Regular cardiac myocyte (primary cell): ENCODE results near the gene PRRG1. TPM values are rescaled to one million over a fixed set of nuclear protein-coding genes. Genes with fewer than 3 reads are reported as not detected.

ENCODE experiments used
- total RNA-seq: library from RNA; depleted of rRNA; stranded (reverse); fragments of >200 nt; gene quantifications from 2 replicates; pipeline ENCODE4 v1.2.3, GENCODE V29; 2014

Gene PRRG1
- total RNA-seq = 14.7 and 15.5 TPM in 2 replicates

GRCh38 chrX:37349221-37350033 lies at the start of gene PRRG1:
TSS of gene PRRG1 (plus strand) at chrX:37349364. CDS start at chrX:37406250, 56,886 bp downstream.

Other genes starting within 250 kb of the PRRG1 start
- 0.28 and 0.38 TPM in 2 replicates for gene LANCL3, start 222.3 kb downstream of the PRRG1 start, total RNA-seq